Right lobe of liver (tissue), 4 donors: ENCODE measurements around the gene GNAZ.

Source experiments
- POLR2A ChIP-seq: fragments of 450-650 bp; IDR thresholded peaks from one replicate; pipeline ENCODE4 v1.6.1; 2017; ENCODE audit warnings: antibody characterized with exemption, mild to moderate bottlenecking
- TF ChIP-seq, protein P1 (sequence below), 4 donors: fragments of 200-600 bp in 3 of 4; fragments of 450-650 bp in 1 of 4; IDR thresholded peaks; one replicate each; pipeline versions ENCODE4 v1.5.1 to v1.8.0; 2016 to 2022; ENCODE audit warnings: antibody characterized with exemption in 4 of 4, mild to moderate bottlenecking in 2 of 4
- donor health status: DM: no; HTN: no; CAD: no.
- donor health status: DM: no; HTN: no; CAD: no.
- donor health status: DM: no; HTN: yes; CAD: no.

DNA sequence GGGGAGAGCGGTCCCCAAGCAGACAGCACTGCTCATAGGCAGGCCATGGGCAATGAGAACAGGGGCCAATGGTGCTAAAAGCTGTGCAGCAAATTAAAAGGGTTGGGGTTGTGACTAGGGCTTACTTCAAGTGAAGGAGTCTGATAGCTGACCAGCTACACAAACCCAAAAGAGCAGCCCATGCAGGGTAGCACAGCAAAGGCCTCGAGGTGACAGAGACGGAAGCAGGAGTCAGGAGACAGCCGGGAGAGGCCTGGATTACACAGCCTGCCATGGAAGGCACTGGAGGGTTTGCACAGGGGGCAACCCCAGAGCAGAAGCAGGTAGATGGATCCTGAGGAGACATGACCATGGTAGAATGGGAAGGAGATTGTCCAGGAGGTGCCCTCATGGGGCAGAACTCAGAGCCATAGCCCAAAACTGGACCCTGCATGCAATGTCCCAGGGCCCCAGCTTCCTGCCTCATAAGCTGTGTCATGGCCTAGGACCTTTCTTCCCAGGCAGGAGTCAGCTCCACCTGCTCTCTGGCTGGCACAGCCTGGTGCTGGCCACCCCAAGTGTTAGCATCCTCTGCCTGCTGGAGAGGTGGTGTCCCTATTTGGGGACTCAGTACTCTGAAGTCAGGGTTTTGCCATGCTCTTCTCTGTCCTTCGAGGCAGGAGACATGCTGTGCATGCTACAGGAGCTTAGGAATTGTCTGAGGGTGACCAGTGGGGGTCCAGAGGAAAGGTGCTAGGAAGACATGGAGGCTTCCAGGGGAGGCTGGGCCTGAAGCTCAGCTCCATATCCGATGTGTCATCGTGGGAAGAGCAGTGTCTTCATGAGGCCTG, 38.1 kb downstream of the GNAZ start:
- TF ChIP-seq, protein P1, sequence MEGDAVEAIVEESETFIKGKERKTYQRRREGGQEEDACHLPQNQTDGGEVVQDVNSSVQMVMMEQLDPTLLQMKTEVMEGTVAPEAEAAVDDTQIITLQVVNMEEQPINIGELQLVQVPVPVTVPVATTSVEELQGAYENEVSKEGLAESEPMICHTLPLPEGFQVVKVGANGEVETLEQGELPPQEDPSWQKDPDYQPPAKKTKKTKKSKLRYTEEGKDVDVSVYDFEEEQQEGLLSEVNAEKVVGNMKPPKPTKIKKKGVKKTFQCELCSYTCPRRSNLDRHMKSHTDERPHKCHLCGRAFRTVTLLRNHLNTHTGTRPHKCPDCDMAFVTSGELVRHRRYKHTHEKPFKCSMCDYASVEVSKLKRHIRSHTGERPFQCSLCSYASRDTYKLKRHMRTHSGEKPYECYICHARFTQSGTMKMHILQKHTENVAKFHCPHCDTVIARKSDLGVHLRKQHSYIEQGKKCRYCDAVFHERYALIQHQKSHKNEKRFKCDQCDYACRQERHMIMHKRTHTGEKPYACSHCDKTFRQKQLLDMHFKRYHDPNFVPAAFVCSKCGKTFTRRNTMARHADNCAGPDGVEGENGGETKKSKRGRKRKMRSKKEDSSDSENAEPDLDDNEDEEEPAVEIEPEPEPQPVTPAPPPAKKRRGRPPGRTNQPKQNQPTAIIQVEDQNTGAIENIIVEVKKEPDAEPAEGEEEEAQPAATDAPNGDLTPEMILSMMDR (IDR thresholded peaks at IDR 0.05), result no peak
- TF ChIP-seq POLR2A, result no peak
